ENCODE measurements around the gene SERPINA5. TPM values are rescaled to one million over a fixed set of nuclear protein-coding genes. Genes with fewer than 3 reads are reported as not detected.

Gene SERPINA5
- polyA plus RNA-seq, 1 donor: not detected

DNA sequence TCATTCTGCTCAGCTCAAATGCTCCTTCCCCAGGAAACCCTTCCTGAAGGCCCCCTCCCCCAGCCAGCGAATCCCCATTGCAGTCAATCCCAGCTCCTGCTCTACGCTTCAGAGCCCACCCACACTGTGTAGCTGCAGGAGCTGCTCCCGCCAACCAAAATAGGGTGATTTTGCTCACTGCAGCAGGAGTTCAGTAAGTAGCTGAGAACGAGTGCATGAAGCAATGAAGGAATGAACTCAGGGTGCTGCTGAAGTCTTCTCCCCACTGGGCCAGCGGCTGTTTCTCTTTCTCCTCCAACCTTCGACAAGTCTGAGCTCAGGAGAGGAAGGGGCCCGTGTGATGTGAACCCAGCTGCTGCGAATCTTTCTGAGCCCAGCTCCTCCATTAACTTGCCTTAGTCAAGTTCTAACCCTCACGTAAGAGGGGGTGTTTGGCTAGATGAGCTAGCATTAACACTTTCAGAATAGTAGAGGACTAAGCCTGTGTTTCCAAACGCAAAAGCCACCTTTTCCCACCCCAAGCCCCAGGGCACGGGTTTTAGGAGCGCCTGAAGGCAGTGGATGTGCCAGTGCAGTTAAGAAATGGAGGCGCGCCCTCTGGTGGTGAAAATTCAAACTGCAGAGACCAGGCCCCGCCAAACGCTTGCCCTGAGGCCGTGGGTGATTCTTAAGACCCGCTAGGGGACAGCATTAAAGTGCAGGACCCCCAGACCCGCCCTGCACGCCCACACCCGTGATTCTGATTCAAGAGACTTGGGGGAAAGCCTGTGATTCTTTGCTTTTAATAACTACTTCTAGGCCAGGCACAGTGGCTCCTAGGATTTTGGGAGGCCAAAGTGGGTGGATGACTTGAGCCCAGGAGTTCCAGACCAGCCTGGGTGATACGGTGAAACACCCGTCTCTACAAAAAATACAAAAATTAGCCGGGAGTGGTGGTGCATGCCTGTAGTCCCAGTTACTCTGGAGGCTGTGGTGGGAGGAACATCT, 31.9 kb upstream of the SERPINA5 start:
- no peak for DNase-seq (ENCODE audit: low read depth)

GRCh38 chr14:94550041-94550440, 31.2 kb upstream of the SERPINA5 start:
- no peak for DNase-seq (ENCODE audit: low read depth)

DNA sequence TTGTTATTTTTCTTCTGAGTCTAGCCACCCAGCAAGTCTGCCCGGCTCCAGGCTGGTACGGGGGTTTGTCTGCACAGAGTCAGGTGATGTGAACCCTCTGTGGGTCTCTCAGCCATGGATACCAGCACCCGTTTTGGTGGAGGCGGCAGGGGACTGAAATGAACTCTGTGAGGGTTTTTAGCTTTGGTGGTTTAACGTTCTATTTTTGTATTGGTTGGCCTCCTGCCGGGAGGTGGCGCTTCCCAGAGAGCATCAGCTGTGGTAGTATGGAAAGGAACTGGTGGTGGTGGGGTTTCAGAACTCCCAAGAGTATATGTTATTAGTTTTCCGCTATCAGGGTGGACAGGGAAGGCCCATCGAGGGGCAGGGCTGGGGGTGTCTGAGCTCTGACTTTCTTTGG, 25.2 kb upstream of the SERPINA5 start:
- DNase-seq (ENCODE audit: low read depth): no peak

- no peak for DNase-seq (ENCODE audit: low read depth)
Measured at GRCh38 chr14:94557327-94557726, 23.9 kb upstream of the SERPINA5 start.

DNA sequence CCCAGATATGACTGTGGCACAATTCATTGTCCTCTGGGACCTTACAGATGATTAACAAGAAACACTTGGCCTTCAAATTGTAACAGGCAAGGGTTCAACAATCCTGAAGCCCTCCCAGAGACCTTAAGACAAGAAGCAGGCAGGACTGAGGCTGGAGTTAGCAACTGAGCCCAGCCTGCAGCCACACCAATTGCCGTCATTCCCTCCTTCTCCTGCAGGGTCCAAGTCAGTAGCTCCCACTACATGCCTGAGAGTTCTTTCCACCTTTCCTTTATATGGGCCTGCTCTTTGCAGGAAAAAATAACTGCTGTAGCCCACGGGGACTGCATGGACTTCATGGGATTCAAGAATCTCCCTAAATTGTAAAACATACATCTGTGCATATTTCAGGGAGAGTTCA, 22.4 kb upstream of the SERPINA5 start:
- no peak for DNase-seq (ENCODE audit: low read depth)

DNA sequence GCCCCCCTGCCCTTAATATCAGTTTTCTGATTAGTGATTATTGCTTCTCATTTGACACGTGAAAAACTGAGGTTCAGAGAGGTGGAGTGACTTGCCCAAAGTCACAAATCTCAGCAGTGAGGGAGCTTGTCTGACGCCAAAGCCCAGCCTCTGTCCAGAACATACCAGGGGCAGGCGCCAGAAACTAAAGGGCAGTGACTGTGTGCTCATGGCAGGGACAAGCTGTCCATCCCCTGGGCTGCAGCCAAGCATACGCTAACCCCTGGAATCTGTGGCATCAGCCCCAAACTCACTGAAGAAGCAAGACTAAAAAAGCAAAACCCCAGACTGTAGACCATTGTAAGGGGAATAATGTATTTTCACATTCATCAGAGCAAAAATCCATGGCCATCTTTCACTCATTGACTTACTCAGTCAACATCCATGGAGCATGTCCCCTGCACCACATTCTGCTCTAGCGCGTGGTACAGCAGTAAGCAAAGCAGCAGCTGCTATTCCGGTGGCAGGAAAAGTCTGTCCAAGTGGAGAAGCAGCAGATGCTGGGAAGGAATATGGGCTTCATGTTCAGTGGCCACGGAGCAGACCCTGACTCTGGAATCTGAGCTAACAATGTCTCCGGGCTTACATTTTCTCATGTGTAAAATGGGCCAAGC, 21.5 kb upstream of the SERPINA5 start:
- DNase-seq (ENCODE audit: low read depth): no peak

DNA sequence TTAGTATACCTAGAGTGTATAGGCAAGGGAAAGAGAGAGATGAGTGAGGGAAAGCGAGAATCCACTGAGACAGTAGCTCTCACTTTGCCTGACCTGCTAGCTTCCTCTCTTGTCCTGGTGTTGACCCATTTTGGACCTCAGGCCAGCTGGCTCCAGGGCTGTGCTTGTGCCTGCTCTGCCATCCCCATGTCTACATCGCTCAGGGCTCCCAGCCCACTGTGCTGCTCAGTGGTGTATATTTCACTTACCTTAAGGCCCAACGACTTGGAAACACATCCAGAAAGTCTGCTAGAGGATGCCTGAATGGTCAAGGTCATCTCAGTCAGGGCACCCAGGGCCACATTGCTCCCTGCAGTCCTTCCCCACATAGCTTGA, 20.9 kb upstream of the SERPINA5 start:
- no peak for DNase-seq (ENCODE audit: low read depth)

DNA sequence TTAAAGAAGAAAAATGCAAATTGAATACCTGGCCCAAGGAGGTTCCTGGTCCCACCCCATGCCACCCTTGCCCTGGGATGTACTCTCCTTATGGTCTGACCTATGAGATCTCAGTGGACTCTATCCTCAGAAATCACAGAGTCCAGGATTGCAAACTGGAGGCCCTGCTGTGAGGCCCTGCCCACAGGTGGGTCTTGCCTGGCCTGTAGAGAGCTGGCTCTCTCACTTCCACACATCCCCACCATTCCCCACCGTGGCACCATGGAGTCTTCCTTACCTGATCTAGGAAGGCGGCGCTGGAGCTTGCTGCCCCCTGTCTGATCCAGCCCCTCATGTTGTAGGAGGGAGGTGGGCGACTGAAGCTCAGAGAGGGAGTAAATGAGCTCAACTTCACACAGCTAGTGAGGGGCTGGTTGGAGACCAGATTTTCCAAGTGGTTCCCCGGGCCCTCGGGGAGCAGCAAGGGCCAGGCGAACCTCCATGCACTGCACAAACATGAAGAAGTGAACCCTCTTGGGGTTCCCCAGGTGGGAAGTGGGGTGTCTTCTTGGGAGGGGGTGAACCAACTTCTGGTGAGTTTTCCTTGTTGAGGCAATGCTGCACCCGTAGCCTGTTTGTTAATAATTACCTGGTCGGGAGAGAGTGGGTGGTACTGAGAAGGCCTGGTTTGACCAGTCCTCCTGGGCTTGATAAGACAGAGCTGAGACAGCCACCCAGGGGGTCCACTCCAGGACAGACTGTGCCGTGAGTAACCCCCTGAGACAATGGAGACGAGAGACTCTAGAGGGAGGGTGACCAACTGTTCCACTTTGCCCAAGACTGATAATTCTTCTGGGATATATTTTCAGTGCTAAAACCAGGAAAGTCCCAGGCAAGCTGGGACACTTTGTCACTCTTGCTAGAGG, 20.2 kb upstream of the SERPINA5 start, which contains the start of gene SERPINA4:
Gene SERPINA4 (plus strand): TSS at position 692 of the 905 bp plus-strand sequence. CDS start 2,041 bp downstream, outside the sequence.
- DNase-seq (ENCODE audit: low read depth): no peak

- no peak for DNase-seq (ENCODE audit: low read depth)
Measured at GRCh38 chr14:94561656-94562010, 19.6 kb upstream of the SERPINA5 start.

DNA sequence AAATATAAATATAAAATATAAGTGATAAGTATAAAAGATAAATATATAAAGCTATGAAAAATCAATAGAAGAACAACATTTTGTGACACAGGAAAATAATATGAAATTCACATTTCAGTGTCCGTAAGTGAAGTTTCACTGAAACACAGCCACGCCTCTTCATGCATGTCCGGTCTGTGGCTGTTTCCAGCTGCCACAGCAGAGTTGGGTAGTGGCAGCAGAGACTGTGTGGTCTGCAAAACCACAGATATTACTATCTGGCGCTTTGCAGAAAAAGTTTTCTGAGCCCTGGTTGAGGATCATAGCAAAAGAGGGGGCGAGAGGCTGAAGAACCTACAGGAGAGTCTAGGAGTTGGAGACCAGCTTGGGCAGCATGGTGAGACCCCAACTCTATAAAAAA, 19.2 kb upstream of the SERPINA5 start:
- no peak for DNase-seq (ENCODE audit: low read depth)

DNA sequence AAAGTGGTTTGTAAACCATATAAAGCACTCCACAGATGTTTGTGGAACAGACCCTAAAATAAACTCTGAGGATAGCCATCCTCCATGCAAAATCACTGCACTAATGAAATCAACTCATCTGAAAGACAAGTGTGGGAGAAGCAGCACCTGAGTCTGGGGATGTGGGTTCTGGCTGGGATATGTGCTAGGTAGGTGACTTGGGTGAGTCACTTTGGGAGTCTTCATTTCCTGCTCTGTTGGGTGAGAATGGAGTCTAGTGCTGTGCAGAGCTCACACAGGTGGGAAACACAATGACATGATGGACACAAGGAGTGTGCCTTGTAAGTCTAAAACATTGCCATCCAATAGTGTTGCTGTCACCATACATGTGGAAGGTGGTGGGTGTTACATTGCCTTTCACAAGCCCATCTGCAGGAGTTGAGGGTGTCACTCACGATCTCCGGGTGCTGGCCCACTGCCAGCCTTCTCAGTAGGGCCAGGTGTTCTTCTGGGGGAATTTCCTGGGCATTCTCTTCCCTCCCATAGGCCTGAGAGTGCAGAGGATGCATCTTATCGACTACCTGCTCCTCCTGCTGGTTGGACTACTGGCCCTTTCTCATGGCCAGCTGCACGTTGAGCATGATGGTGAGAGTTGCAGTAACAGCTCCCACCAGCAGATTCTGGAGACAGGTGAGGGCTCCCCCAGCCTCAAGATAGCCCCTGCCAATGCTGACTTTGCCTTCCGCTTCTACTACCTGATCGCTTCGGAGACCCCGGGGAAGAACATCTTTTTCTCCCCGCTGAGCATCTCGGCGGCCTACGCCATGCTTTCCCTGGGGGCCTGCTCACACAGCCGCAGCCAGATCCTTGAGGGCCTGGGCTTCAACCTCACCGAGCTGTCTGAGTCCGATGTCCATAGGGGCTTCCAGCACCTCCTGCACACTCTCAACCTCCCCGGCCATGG, 18.0 kb upstream of the SERPINA5 start:
- DNase-seq (ENCODE audit: low read depth): no peak

GRCh38 chr14:94564381-94564780, 16.8 kb upstream of the SERPINA5 start:
- DNase-seq (ENCODE audit: low read depth): no peak

GRCh38 chr14:94568186-94568585, 13.0 kb upstream of the SERPINA5 start:
- DNase-seq (ENCODE audit: low read depth): no peak

DNA sequence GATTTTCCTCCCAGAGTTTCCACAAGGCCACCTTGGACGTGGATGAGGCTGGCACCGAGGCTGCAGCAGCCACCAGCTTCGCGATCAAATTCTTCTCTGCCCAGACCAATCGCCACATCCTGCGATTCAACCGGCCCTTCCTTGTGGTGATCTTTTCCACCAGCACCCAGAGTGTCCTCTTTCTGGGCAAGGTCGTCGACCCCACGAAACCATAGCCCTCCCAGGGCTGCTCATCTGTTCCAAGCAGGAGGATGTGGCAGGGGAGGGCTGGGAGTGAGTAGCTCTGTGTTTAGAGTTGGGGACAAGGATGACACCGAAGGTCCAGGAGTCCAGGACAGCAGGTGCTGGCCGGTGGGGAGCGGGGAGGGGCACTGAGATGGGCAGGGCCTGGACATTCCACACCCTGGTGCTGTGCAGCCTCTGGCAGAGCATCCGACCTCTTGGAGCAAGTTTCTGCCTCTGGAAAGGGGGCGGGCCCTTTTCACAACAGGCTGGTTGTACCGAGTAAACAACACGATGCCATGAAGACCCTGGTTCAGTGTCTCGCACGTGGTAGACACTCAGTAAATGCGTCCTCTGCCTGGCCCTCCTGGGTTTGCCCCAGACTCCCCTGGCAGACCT, 11.7 kb upstream of the SERPINA5 start:
- DNase-seq (ENCODE audit: low read depth): no peak

- no peak for DNase-seq (ENCODE audit: low read depth)
Measured at GRCh38 chr14:94570002-94570400, 11.2 kb upstream of the SERPINA5 start.

GRCh38 chr14:94570440-94570839, 10.8 kb upstream of the SERPINA5 start:
- no peak for DNase-seq (ENCODE audit: low read depth)

GRCh38 chr14:94571395-94571794, 9.8 kb upstream of the SERPINA5 start:
- DNase-seq (ENCODE audit: low read depth): no peak

DNA sequence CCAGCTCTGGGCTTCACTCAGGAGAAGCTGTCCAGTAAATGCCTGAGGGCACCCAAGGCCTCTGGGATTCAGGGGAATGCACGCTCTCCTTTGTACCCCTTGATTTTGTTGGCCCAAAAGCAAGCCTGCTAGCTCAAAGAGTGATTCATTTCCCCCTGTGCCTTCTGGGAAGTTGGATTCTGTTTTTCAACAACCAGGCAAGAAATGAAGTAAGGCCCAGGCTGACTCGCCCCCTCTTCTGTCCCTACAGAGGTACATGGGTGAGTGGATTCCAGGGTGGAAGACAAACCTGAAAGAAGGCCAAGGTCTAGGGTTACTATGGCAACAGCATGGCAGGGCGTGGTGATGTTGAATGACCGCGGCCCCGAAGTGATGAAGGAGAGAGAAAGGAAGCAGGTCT, 9.3 kb upstream of the SERPINA5 start:
- DNase-seq (ENCODE audit: low read depth): no peak

- DNase-seq (ENCODE audit: low read depth): no peak
Measured at GRCh38 chr14:94572637-94573303, 8.5 kb upstream of the SERPINA5 start.

All from forelimb muscle (tissue), 1 donor.